ENCODE data around the gene PTPRE. TPM values are rescaled to one million over a fixed set of nuclear protein-coding genes. Genes with fewer than 3 reads are reported as not detected.

Gene PTPRE
- total and polyA plus RNA-seq, 4 donors = 1.5 to 12.5 (median 3.7) TPM

- WGBS = 95% methylated on average over 6 of the region's 6 CpGs
- no peaks in the 10 kb centered on the region for H3K36me3 ChIP-seq (ENCODE audit: control insufficient read depth in 4 of 4, insufficient read depth in 3 of 4, low read depth in 1 of 4, low read length in 3 of 4)
- H3K4me3 ChIP-seq (ENCODE audit: low read depth in 1 of 3, low read length in 3 of 3) = no peak overlapping the region
- H3K4me1 ChIP-seq (ENCODE audit: control insufficient read depth in 4 of 4, insufficient read depth in 4 of 4, low read length in 3 of 4) = peaks cover 2 to 7% (median 5%) of the 10 kb centered on the region in 4 donors
- TF ChIP-seq REST (IDR thresholded peaks at IDR 0.05) = no peak
- no peak for TF ChIP-seq TAF1 (conservative IDR thresholded peaks at IDR 0.05)
- TF ChIP-seq HNF4G (IDR thresholded peaks at IDR 0.05) = no peak
- no peak for TF ChIP-seq YY1 (IDR thresholded peaks at IDR 0.05)
- TF ChIP-seq GABPA (IDR thresholded peaks at IDR 0.05 in 1 of 2, conservative IDR thresholded peaks at IDR 0.05 in 1 of 2) = no peak
- TF ChIP-seq FOXA2 (IDR thresholded peaks at IDR 0.05) = no peak
- no peak for TF ChIP-seq FOXA1 (IDR thresholded peaks at IDR 0.05)
- TF ChIP-seq RAD21 (IDR thresholded peaks at IDR 0.05) = no peak
- no peak for TF ChIP-seq SP1 (IDR thresholded peaks at IDR 0.05)
- no peak for TF ChIP-seq CTCF (IDR thresholded peaks at IDR 0.05; ENCODE audit: low read depth, low read length, missing input control)
- no peak for TF ChIP-seq MAX (IDR thresholded peaks at IDR 0.05)
- no peak for TF ChIP-seq NR2F2 (IDR thresholded peaks at IDR 0.05)
- no peak for TF ChIP-seq ZBTB33 (IDR thresholded peaks at IDR 0.05)
- TF ChIP-seq ATF3 (IDR thresholded peaks at IDR 0.05) = no peak
- TF ChIP-seq EGR1 (IDR thresholded peaks at IDR 0.05; ENCODE audit: low read depth in 2 of 2) = no peak
- no peak for TF ChIP-seq HNF4A (conservative IDR thresholded peaks at IDR 0.05)
- H3K9me3 ChIP-seq (ENCODE audit: control insufficient read depth in 4 of 4, low read length in 3 of 4) = peaks cover 0 to 4% (median 0%) of the 10 kb centered on the region in 4 donors
- H3K9ac ChIP-seq (ENCODE audit: low read depth in 1 of 2, low read length in 2 of 2) = no peak overlapping the region
- no peak for DNase-seq (ENCODE audit: low spot score)
- no peaks in the 10 kb centered on the region for H3K27me3 ChIP-seq (ENCODE audit: control insufficient read depth in 4 of 4, insufficient read depth in 4 of 4, low read length in 3 of 4)
- H3K27ac ChIP-seq (ENCODE audit: low read depth in 1 of 2, low read length in 2 of 2) = no peak overlapping the region
These were observed 43.6 kb upstream of the PTPRE start for GRCh38 chr10:127863231-127863825.

Data from liver (tissue), 9 donors.